ENCODE results near the gene TDRD1. TPM values are rescaled to one million over a fixed set of nuclear protein-coding genes. Genes with fewer than 3 reads are reported as not detected.

The TDRD1 gene
- total RNA-seq, 2 donors from 2014 or later, result 0.05 to 0.57 TPM

GRCh38 chr10:114202812-114203211 lies 23.7 kb downstream of the TDRD1 start:
- intact Hi-C loops (cut with DNase I), result no loop called here
- Histone ChIP-seq H3K27me3 (no peaks in the 10 kb centered on the region), H3K9ac (ENCODE audit: low read depth in 2 of 2, low read length in 2 of 2) (no peak overlapping the region), H3K4me1 (no peaks in the 10 kb centered on the region), H3K27ac (no peak overlapping the region), H3K4me3 (no peak overlapping the region), H3K9me3 (no peaks in the 10 kb centered on the region), H3K36me3 (no peaks in the 10 kb centered on the region)
- no peak for TF ChIP-seq CTCF (IDR thresholded peaks at IDR 0.05)
- DNase-seq, result no peak

GRCh38 chr10:114206902-114207301 lies 27.7 kb downstream of the TDRD1 start:
- TF ChIP-seq CTCF (IDR thresholded peaks at IDR 0.05), result no peak
- intact Hi-C loops (cut with DNase I), result no loop called here
- DNase-seq, result no peak
- no peaks in the 10 kb centered on the region for H3K4me1 ChIP-seq
- no peaks in the 10 kb centered on the region for H3K9me3 ChIP-seq
- H3K36me3 ChIP-seq, result no peaks in the 10 kb centered on the region
- no peak overlapping the region for H3K27ac ChIP-seq
- H3K27me3 ChIP-seq, result no peaks in the 10 kb centered on the region
- H3K4me3 ChIP-seq, result no peak overlapping the region
- H3K9ac ChIP-seq (ENCODE audit: low read depth in 2 of 2, low read length in 2 of 2), result no peak overlapping the region

GRCh38 chr10:114207349-114207748 lies 28.2 kb downstream of the TDRD1 start:
- intact Hi-C loops (cut with DNase I), result no loop called here
- no peaks in the 10 kb centered on the region for H3K27me3 ChIP-seq
- TF ChIP-seq CTCF (IDR thresholded peaks at IDR 0.05), result no peak

GRCh38 chr10:114208351-114208750 lies 29.2 kb downstream of the TDRD1 start:
- H3K36me3 ChIP-seq, result no peaks in the 10 kb centered on the region
- DNase-seq, result no peak
- H3K27me3 ChIP-seq, result no peaks in the 10 kb centered on the region
- H3K27ac ChIP-seq, result no peak overlapping the region
- H3K4me3 ChIP-seq, result no peak overlapping the region
- intact Hi-C loops (cut with DNase I), result no loop called here
- H3K9me3 ChIP-seq, result no peaks in the 10 kb centered on the region
- no peak for TF ChIP-seq CTCF (IDR thresholded peaks at IDR 0.05)
- H3K4me1 ChIP-seq, result no peaks in the 10 kb centered on the region
- H3K9ac ChIP-seq (ENCODE audit: low read depth in 2 of 2, low read length in 2 of 2), result no peak overlapping the region

More at GRCh38 chr10:114207349-114207748, 28.2 kb downstream of the TDRD1 start:
- H3K4me3 ChIP-seq, result no peak overlapping the region
- H3K4me1 ChIP-seq, result no peaks in the 10 kb centered on the region
- no peaks in the 10 kb centered on the region for H3K36me3 ChIP-seq
- no peak overlapping the region for H3K27ac ChIP-seq
- DNase-seq, result no peak
- no peak overlapping the region for H3K9ac ChIP-seq (ENCODE audit: low read depth in 2 of 2, low read length in 2 of 2)
- H3K9me3 ChIP-seq, result no peaks in the 10 kb centered on the region

GRCh38 chr10:114212153-114212552 lies 33.0 kb downstream of the TDRD1 start:
- intact Hi-C loops (cut with DNase I), result no loop called here
- no peaks in the 10 kb centered on the region for H3K4me1 ChIP-seq
- no peaks in the 10 kb centered on the region for H3K36me3 ChIP-seq
- H3K9me3 ChIP-seq, result no peaks in the 10 kb centered on the region
- no peak for TF ChIP-seq CTCF (IDR thresholded peaks at IDR 0.05)
- no peak overlapping the region for H3K27ac ChIP-seq
- DNase-seq, result no peak
- no peaks in the 10 kb centered on the region for H3K27me3 ChIP-seq
- H3K9ac ChIP-seq (ENCODE audit: low read depth in 2 of 2, low read length in 2 of 2), result no peak overlapping the region
- H3K4me3 ChIP-seq, result no peak overlapping the region

- TF ChIP-seq CTCF (IDR thresholded peaks at IDR 0.05), result no peak
- DNase-seq, result no peak
Measured at GRCh38 chr10:114215033-114215432, 35.9 kb downstream of the TDRD1 start.

More at GRCh38 chr10:114215033-114215432, 35.9 kb downstream of the TDRD1 start:
- Histone ChIP-seq H3K9ac (ENCODE audit: low read depth in 2 of 2, low read length in 2 of 2) (no peak overlapping the region), H3K9me3 (no peaks in the 10 kb centered on the region), H3K4me3 (no peak overlapping the region), H3K36me3 (no peaks in the 10 kb centered on the region), H3K27me3 (no peaks in the 10 kb centered on the region), H3K27ac (no peak overlapping the region), H3K4me1 (no peaks in the 10 kb centered on the region)
- intact Hi-C loops (cut with DNase I), result no loop called here
